Caco-2 (cell line): ENCODE measurements around the gene ZBTB42. TPM values are rescaled to one million over a fixed set of nuclear protein-coding genes. Genes with fewer than 3 reads are reported as not detected.

ENCODE experiments used
- BruUV-seq: library from RNA; stranded (reverse); fragments of 400-500 nt; replicated peaks from 2 replicates; lab custom pipeline; 2021; lab: Mats Ljungman, UMichigan
- CTCF ChIA-PET: fragments of 300-600 bp; sonication (Branson Sonifier 250); formaldehyde crosslinking; loops from one replicate; lab custom pipeline; 2022; ENCODE audit warnings: antibody characterized with exemption; lab: Charles Lee
- POLR2A ChIA-PET: fragments of 300-600 bp; sonication (Branson Sonifier 250); formaldehyde crosslinking; loops from one replicate; lab custom pipeline; 2022; ENCODE audit warnings: antibody characterized with exemption; lab: Charles Lee
- DNase-seq, 2 experiments: peaks; one replicate each; pipeline versions ENCODE4 v3.0.0 to v3.0.0-alpha.2; 2020 to 2022
- H3K27me3 ChIP-seq: replicated peaks from 2 replicates; pipeline ENCODE4 v1.6.0; 2011; ENCODE audit warnings: low read length; ENCODE audit not compliant: control insufficient read depth, insufficient read depth
- H3K36me3 ChIP-seq: 2 replicates; pipeline ENCODE4 v1.5.1; 2011; ENCODE audit warnings: low read length; ENCODE audit not compliant: control insufficient read depth, insufficient read depth
- H3K4me1 ChIP-seq: fragments of 250-450 bp; sonication (Bioruptor Pico); 2 replicates; pipeline ENCODE4 v1.5.1; 2020; ENCODE audit warnings: mild to moderate bottlenecking
- H3K4me3 ChIP-seq: 2 replicates; pipeline ENCODE4 v1.5.1; 2011; ENCODE audit warnings: low read depth, mild to moderate bottlenecking, control low read depth, low read length
- H3K9me3 ChIP-seq: fragments of 250-450 bp; sonication (Bioruptor Pico); 2 replicates; pipeline ENCODE4 v1.5.1; 2020; ENCODE audit warnings: mild to moderate bottlenecking, moderate library complexity
- H3K27ac Mint-ChIP-seq: one replicate; pipeline ENCODE4 v1.8.0; 2022; ENCODE audit warnings: mixed read lengths; ENCODE audit not compliant: unreplicated experiment
- H3K27me3 Mint-ChIP-seq: one replicate; pipeline ENCODE4 v1.8.0; 2022; ENCODE audit warnings: mixed read lengths; ENCODE audit not compliant: insufficient read depth, unreplicated experiment
- H3K36me3 Mint-ChIP-seq: one replicate; pipeline ENCODE4 v1.8.0; 2022; ENCODE audit warnings: mild to moderate bottlenecking, mixed read lengths; ENCODE audit not compliant: insufficient read depth, unreplicated experiment
- H3K4me1 Mint-ChIP-seq: one replicate; pipeline ENCODE4 v1.8.0; 2022; ENCODE audit warnings: low read depth, mixed read lengths; ENCODE audit not compliant: unreplicated experiment
- H3K4me3 Mint-ChIP-seq: one replicate; pipeline ENCODE4 v1.8.0; 2022; ENCODE audit warnings: mild to moderate bottlenecking, moderate library complexity, mixed read lengths; ENCODE audit not compliant: unreplicated experiment
- H3K9me3 Mint-ChIP-seq: one replicate; pipeline ENCODE4 v1.8.0; 2022; ENCODE audit warnings: mixed read lengths; ENCODE audit not compliant: unreplicated experiment
- CTCF ChIP-seq, 2 experiments: fragments of 200-600 bp in 1 of 2; IDR thresholded peaks; 1 replicate in 1 of 2; 2 replicates in 1 of 2; pipeline versions ENCODE4 v1.5.1 to v1.8.0; 2011 to 2022; ENCODE audit warnings: antibody characterized with exemption in 1 of 2, control low read depth in 1 of 2, inconsistent platforms in 1 of 2, low read depth in 1 of 2, low read length in 1 of 2, mild to moderate bottlenecking in 1 of 2, moderate library complexity in 1 of 2; ENCODE audit not compliant: insufficient read depth in 1 of 2, severe bottlenecking in 1 of 2, unreplicated experiment in 1 of 2
- intact Hi-C: fragments of 100-400 bp; cut with micrococcal nuclease; formaldehyde crosslinking; loops from one replicate; pipeline ENCODE4 v1.10.0; 2022; ENCODE audit not compliant: unreplicated experiment
- total RNA-seq: library from RNA; stranded (reverse); gene quantifications from 2 replicates; pipeline ENCODE4 v1.2.3, GENCODE V29; 2022

Gene ZBTB42
- total RNA-seq, 1 experiment from 2014 or later = 9.7 TPM

DNA sequence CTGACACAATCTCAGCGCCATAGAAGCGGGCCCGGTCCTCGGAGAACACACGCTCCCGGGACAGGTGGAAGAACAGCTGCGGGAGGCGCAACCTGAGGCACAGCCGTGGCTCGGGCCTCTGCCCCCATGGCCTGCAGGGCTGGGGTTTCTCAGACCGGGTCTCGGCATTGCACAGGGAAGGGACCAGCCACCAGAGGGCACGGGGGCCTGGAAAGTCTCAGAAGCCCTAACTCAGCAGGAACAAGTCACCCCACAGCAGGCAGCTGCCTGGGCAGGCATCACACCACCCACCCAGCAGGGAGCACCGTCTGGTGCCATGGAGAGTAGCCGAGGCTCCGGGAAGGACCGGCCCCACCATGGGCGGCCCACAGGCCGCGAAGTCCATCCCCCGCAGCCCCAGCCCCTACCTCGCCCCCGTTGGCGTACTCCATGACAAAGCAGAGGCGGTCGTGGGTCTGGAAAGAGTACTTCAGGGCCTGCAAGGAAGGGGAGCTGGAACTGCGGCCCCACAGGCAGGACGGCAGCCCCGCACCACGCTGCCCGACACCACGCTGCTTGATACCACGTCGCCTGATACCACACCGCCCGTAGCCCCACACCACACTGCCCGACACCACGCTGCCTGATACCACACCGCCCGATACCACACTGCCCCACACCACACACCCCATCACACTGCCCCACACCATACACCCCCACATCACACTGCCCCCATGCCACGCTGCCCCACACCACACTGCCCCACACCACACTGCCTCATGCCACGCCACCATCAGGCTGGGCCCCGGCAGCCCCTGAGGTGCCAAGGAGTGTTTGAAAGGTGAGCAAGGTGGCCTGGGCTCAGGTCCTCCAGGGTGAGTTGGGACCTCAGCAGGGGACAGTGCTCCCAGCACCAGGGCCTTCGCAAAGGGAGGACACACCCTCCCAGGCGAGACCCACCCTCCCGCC is 27.1 kb upstream of the ZBTB42 start:
- Mint-ChIP-seq H3K4me1 (no peaks in the 10 kb centered on the region), H3K27me3 (no peaks in the 10 kb centered on the region), H3K27ac (no peak overlapping the region), H3K4me3 (no peak overlapping the region), H3K36me3 (peaks cover 87% of the 10 kb centered on the region), H3K9me3 (no peaks in the 10 kb centered on the region)
- no TSS peak for BruUV-seq
- no peaks in the 10 kb centered on the region; the same call in 1 of the 2 replicates for H3K9me3 ChIP-seq
- peaks cover 4% of the 10 kb centered on the region for H3K4me1 ChIP-seq
- no peaks in the 10 kb centered on the region for H3K27me3 ChIP-seq
- peak in 1 of 2 experiments; percentile 31 for TF ChIP-seq CTCF (IDR thresholded peaks at IDR 0.05; ENCODE audit: insufficient read depth in 1 of 2, low read depth in 1 of 2, low read length in 1 of 2, severe bottlenecking in 1 of 2, unreplicated experiment in 1 of 2)
- intact Hi-C loops = no loop called here
- peak in 1 of 2 experiments; percentile 31 for DNase-seq
- POLR2A ChIA-PET = interaction anchor here (0.6 to 1.0 kb wide), 2 partner anchors 52 to 53 kb away, joined by 3 to 4 read pairs; no protein-coding TSS in a partner anchor
- no peak overlapping the region for H3K4me3 ChIP-seq
- CTCF ChIA-PET = no interaction called here
- peaks cover 7% of the 10 kb centered on the region for H3K36me3 ChIP-seq

DNA sequence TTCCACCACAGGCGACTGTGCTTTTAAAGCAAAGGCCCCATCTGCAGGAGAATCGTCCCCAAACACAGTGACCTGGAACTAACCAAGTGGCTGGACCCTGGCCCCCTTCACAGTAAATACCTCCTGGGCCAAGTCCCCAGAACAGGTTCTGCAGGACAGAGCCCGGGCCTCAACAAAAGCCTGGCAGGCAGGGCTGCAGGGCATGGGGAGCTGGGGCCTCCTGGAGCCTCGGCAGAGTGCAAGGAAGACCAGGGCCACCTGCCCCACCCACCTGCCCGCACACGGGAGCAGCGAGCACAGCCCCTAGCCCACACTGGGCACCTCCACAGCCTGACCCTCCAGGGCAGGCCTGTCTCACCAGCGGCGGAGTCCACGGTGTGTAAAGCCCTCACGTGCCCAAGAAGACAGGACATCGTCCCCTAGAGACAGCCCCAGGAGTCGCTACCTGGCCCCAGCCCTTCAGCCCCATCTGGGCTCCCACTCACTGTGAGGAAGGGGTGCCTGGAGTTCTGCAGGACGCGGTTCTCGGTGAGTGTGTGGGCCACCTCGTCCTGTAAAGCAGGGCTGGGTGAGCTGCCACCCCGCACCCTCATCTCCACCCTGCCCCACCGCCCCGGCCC is 26.3 kb upstream of the ZBTB42 start:
- intact Hi-C loops = no loop called here
- peaks cover 7% of the 10 kb centered on the region for H3K36me3 ChIP-seq
- H3K27ac Mint-ChIP-seq = no peak overlapping the region

More for the DNA sequence above, 26.3 kb upstream of the ZBTB42 start:
- H3K27me3 Mint-ChIP-seq = no peaks in the 10 kb centered on the region
- Histone ChIP-seq H3K4me1 (no peaks in the 10 kb centered on the region), H3K27me3 (no peaks in the 10 kb centered on the region), H3K9me3 (no peaks in the 10 kb centered on the region; the same call in 1 of the 2 replicates), H3K4me3 (no peak overlapping the region)
- no peaks in the 10 kb centered on the region for H3K4me1 Mint-ChIP-seq
- ChIA-PET CTCF (interaction anchor here (0.6 kb wide), 1 partner anchor 20 kb away, joined by 3 read pairs; no protein-coding TSS in a partner anchor), POLR2A (no interaction called here)
- peak; percentile 61 to 71 for DNase-seq
- no TSS peak for BruUV-seq
- H3K4me3 Mint-ChIP-seq = no peak overlapping the region
- no peak for TF ChIP-seq CTCF (IDR thresholded peaks at IDR 0.05; ENCODE audit: insufficient read depth in 1 of 2, low read depth in 1 of 2, low read length in 1 of 2, severe bottlenecking in 1 of 2, unreplicated experiment in 1 of 2)
- H3K36me3 Mint-ChIP-seq = peaks cover 79% of the 10 kb centered on the region
- H3K9me3 Mint-ChIP-seq = no peaks in the 10 kb centered on the region
